Measurements from ENCODE around the gene FOXP1.

The FOXP1 gene

DNA sequence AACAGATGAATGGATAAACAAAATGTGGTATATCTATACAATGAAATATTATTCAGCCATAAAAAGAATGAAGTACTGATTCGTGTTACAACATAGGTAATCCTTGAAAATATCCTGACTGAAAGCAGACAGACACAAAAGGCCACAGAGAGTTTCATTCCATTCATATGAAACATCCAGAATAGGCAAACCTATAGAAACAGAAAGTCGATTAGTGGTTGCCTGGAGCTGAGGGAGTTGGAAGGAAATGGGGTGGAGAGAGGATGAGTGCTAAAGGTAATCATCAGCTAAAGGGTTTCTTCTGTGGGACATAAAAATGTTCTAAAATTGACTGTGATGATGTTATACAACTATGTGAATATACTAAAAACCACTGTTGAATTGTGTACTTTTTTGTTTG lies 22.9 kb downstream of the FOXP1 start:
- no CpG with 5 or more reads among the region's 2 CpGs for WGBS (ENCODE audit: extremely low coverage, insufficient coverage, insufficient read length)
- H2BK12ac ChIP-seq (ENCODE audit: low read length), result no peak overlapping the region
- no peaks in the 10 kb centered on the region for H3K79me2 ChIP-seq (ENCODE audit: control insufficient read depth, insufficient read depth, low read length, poor library complexity)

DNA sequence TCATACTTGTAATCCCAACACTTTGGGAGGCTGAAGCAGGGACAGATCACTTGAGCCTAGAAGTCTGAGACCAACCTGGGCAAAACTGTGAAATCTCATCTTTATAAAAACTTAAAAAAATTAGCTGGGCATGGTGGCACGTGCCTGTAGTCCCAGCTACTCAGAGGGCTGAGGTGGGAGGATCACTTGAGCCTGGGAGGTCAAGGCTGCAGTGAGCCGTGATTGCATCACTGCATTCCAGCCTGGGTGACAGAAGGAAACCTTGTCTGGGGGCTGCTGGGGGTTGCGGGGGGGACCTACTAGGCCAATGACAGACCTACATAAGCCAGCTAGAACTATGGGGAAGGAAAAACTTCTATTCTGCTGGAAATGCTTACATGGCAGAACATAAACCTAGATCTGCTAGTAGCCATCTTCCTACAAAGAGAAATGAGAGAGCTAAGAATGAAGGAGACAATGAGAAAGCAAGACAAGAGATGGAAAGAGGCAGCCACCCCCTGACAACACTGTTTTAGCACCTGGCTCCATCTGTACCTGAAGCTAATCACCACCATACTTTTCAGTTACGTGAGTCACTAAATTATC lies 23.9 kb downstream of the FOXP1 start:
- Histone ChIP-seq H3K4me2 (ENCODE audit: low read length) (no peak overlapping the region), H3K9ac (ENCODE audit: low read length) (no peak overlapping the region), H4K8ac (ENCODE audit: low read depth, low read length) (no peak overlapping the region), H4K91ac (ENCODE audit: low read depth, low read length) (no peak overlapping the region), H2AFZ (ENCODE audit: insufficient read depth, low read length, poor library complexity) (no peak overlapping the region), H3K27ac (ENCODE audit: low read depth, low read length) (no peak overlapping the region), H3K18ac (ENCODE audit: low read length) (no peak overlapping the region), H3K27me3 (ENCODE audit: insufficient read depth, low read length) (no peaks in the 10 kb centered on the region), H3K14ac (ENCODE audit: low read length) (no peak overlapping the region), H2AK5ac (ENCODE audit: low read length) (no peak overlapping the region), H3K4me1 (ENCODE audit: control insufficient read depth in 1 of 2, insufficient read depth in 2 of 2, low read length in 2 of 2) (no peaks in the 10 kb centered on the region), H3K4me3 (ENCODE audit: low read depth, low read length) (no peak overlapping the region), H2BK120ac (ENCODE audit: insufficient read depth, low read length, poor library complexity) (no peak overlapping the region), H4K12ac (ENCODE audit: low read depth, low read length) (no peak overlapping the region), H3K79me2 (ENCODE audit: control insufficient read depth, insufficient read depth, low read length, poor library complexity) (no peaks in the 10 kb centered on the region), H3K4ac (ENCODE audit: low read depth, low read length) (no peak overlapping the region), H3K23ac (ENCODE audit: low read length) (no peak overlapping the region), H3K9me3 (ENCODE audit: insufficient read depth, low read depth, low read length) (no peaks in the 10 kb centered on the region), H2BK12ac (ENCODE audit: low read length) (no peak overlapping the region), H3K79me1 (ENCODE audit: low read length) (no peaks in the 10 kb centered on the region), H3K36me3 (ENCODE audit: control insufficient read depth in 1 of 2, insufficient read depth in 2 of 2, low read length in 2 of 2) (no peaks in the 10 kb centered on the region), H2BK5ac (ENCODE audit: low read depth, low read length, poor library complexity) (no peak overlapping the region)
- no peak for DNase-seq
- no CpG with 5 or more reads among the region's 4 CpGs for WGBS (ENCODE audit: extremely low coverage, insufficient coverage, insufficient read length)

More for the DNA sequence above, 22.9 kb downstream of the FOXP1 start:
- Histone ChIP-seq H3K4me3 (ENCODE audit: low read depth, low read length) (no peak overlapping the region), H3K9ac (ENCODE audit: low read length) (no peak overlapping the region), H4K8ac (ENCODE audit: low read depth, low read length) (no peak overlapping the region), H3K4me2 (ENCODE audit: low read length) (no peak overlapping the region), H3K14ac (ENCODE audit: low read length) (no peak overlapping the region), H3K4me1 (ENCODE audit: control insufficient read depth in 1 of 2, insufficient read depth in 2 of 2, low read length in 2 of 2) (no peaks in the 10 kb centered on the region), H3K27ac (ENCODE audit: low read depth, low read length) (no peak overlapping the region), H2AFZ (ENCODE audit: insufficient read depth, low read length, poor library complexity) (no peak overlapping the region), H2AK5ac (ENCODE audit: low read length) (no peak overlapping the region), H2BK120ac (ENCODE audit: insufficient read depth, low read length, poor library complexity) (no peak overlapping the region), H3K27me3 (ENCODE audit: insufficient read depth, low read length) (no peaks in the 10 kb centered on the region), H3K9me3 (ENCODE audit: insufficient read depth, low read depth, low read length) (no peaks in the 10 kb centered on the region), H2BK5ac (ENCODE audit: low read depth, low read length, poor library complexity) (no peak overlapping the region), H3K4ac (ENCODE audit: low read depth, low read length) (no peak overlapping the region), H4K12ac (ENCODE audit: low read depth, low read length) (no peak overlapping the region), H3K18ac (ENCODE audit: low read length) (no peak overlapping the region), H4K91ac (ENCODE audit: low read depth, low read length) (no peak overlapping the region), H3K79me1 (ENCODE audit: low read length) (no peaks in the 10 kb centered on the region), H3K23ac (ENCODE audit: low read length) (no peak overlapping the region), H3K36me3 (ENCODE audit: control insufficient read depth in 1 of 2, insufficient read depth in 2 of 2, low read length in 2 of 2) (no peaks in the 10 kb centered on the region)
- peak in 1 of 2 donors; percentile 57 for DNase-seq

DNA sequence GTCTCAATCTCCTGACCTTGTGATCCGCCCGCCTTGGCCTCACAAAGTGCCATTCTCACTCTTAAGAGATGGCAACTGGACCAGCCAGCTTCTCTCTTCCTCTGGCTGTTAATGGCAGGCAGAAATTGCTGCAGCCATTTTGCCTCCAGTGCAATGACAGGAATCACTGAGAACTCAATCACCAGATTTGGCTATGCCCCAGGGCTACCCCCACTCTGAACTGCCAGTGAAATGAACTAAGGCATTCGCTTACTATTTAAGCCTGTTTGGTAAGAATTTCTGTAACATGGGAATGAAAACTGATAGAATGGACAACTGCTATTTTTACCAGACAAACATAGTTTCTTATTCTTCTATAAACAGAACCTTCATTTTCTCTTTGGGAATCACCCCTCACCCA lies 24.5 kb downstream of the FOXP1 start:
- Histone ChIP-seq H3K18ac (ENCODE audit: low read length) (no peak overlapping the region), H4K91ac (ENCODE audit: low read depth, low read length) (no peak overlapping the region), H2AFZ (ENCODE audit: insufficient read depth, low read length, poor library complexity) (no peak overlapping the region), H3K4me2 (ENCODE audit: low read length) (no peak overlapping the region), H2AK5ac (ENCODE audit: low read length) (no peak overlapping the region), H4K12ac (ENCODE audit: low read depth, low read length) (no peak overlapping the region), H3K27ac (ENCODE audit: low read depth, low read length) (no peak overlapping the region), H3K23ac (ENCODE audit: low read length) (no peak overlapping the region), H3K27me3 (ENCODE audit: insufficient read depth, low read length) (no peaks in the 10 kb centered on the region), H3K4me3 (ENCODE audit: low read depth, low read length) (no peak overlapping the region), H4K8ac (ENCODE audit: low read depth, low read length) (no peak overlapping the region), H3K4ac (ENCODE audit: low read depth, low read length) (no peak overlapping the region), H3K79me2 (ENCODE audit: control insufficient read depth, insufficient read depth, low read length, poor library complexity) (no peaks in the 10 kb centered on the region), H3K9me3 (ENCODE audit: insufficient read depth, low read depth, low read length) (no peaks in the 10 kb centered on the region), H2BK5ac (ENCODE audit: low read depth, low read length, poor library complexity) (no peak overlapping the region), H3K4me1 (ENCODE audit: control insufficient read depth in 1 of 2, insufficient read depth in 2 of 2, low read length in 2 of 2) (no peaks in the 10 kb centered on the region), H3K79me1 (ENCODE audit: low read length) (no peaks in the 10 kb centered on the region), H3K14ac (ENCODE audit: low read length) (no peak overlapping the region), H3K9ac (ENCODE audit: low read length) (no peak overlapping the region), H2BK120ac (ENCODE audit: insufficient read depth, low read length, poor library complexity) (no peak overlapping the region), H2BK12ac (ENCODE audit: low read length) (no peak overlapping the region), H3K36me3 (ENCODE audit: control insufficient read depth in 1 of 2, insufficient read depth in 2 of 2, low read length in 2 of 2) (no peaks in the 10 kb centered on the region)
- peak; percentile 66 to 74 for DNase-seq
- WGBS (ENCODE audit: extremely low coverage, insufficient coverage, insufficient read length), result no CpG with 5 or more reads among the region's 3 CpGs

GRCh38 chr3:71554649-71555048 lies 28.9 kb downstream of the FOXP1 start:
- Histone ChIP-seq H3K79me2 (ENCODE audit: control insufficient read depth, insufficient read depth, low read length, poor library complexity) (no peaks in the 10 kb centered on the region), H3K4me2 (ENCODE audit: low read length) (no peak overlapping the region), H3K4me3 (ENCODE audit: low read depth, low read length) (no peak overlapping the region), H3K4me1 (ENCODE audit: control insufficient read depth in 1 of 2, insufficient read depth in 2 of 2, low read length in 2 of 2) (no peaks in the 10 kb centered on the region), H2BK120ac (ENCODE audit: insufficient read depth, low read length, poor library complexity) (no peak overlapping the region), H3K27me3 (ENCODE audit: insufficient read depth, low read length) (no peaks in the 10 kb centered on the region), H2AK5ac (ENCODE audit: low read length) (no peak overlapping the region), H3K79me1 (ENCODE audit: low read length) (no peaks in the 10 kb centered on the region), H3K4ac (ENCODE audit: low read depth, low read length) (no peak overlapping the region), H3K14ac (ENCODE audit: low read length) (no peak overlapping the region), H3K9ac (ENCODE audit: low read length) (no peak overlapping the region), H3K18ac (ENCODE audit: low read length) (no peak overlapping the region), H3K9me3 (ENCODE audit: insufficient read depth, low read depth, low read length) (no peaks in the 10 kb centered on the region), H3K36me3 (ENCODE audit: control insufficient read depth in 1 of 2, insufficient read depth in 2 of 2, low read length in 2 of 2) (no peaks in the 10 kb centered on the region), H4K12ac (ENCODE audit: low read depth, low read length) (no peak overlapping the region), H3K27ac (ENCODE audit: low read depth, low read length) (no peak overlapping the region), H4K8ac (ENCODE audit: low read depth, low read length) (no peak overlapping the region), H2AFZ (ENCODE audit: insufficient read depth, low read length, poor library complexity) (no peak overlapping the region), H2BK5ac (ENCODE audit: low read depth, low read length, poor library complexity) (no peak overlapping the region), H2BK12ac (ENCODE audit: low read length) (no peak overlapping the region), H4K91ac (ENCODE audit: low read depth, low read length) (no peak overlapping the region), H3K23ac (ENCODE audit: low read length) (no peak overlapping the region)
- WGBS (ENCODE audit: extremely low coverage, insufficient coverage, insufficient read length), result no CpG with 5 or more reads among the region's 1 CpG
- no peak for DNase-seq

Data from trophoblast cell (in vitro differentiated cells and primary cell).